DOHH2 (cell line): ENCODE data around the gene KLK14.

Experiments used
- H3F3A ChIP-seq: fragments of 200-600 bp; sonication (generic), shearing (Covaris generic); 2 replicates; pipeline ENCODE4 v1.6.0; 2016; ENCODE audit warnings: antibody characterized with exemption, mild to moderate bottlenecking; ENCODE audit not compliant: control insufficient read depth, insufficient read depth
- H3K27ac ChIP-seq: fragments of 200-600 bp; sonication (generic); 2 replicates; pipeline ENCODE4 v1.5.1; 2014; ENCODE audit warnings: low read depth, mild to moderate bottlenecking, low read length, moderate library complexity
- H3K27me3 ChIP-seq: fragments of 200-600 bp; sonication (generic); 2 replicates; pipeline ENCODE4 v1.6.1; 2014; ENCODE audit warnings: mild to moderate bottlenecking, low read length, mixed read lengths; ENCODE audit not compliant: control insufficient read depth
- H3K36me3 ChIP-seq: fragments of 200-600 bp; sonication (generic); 2 replicates; pipeline ENCODE4 v1.6.1; 2014; ENCODE audit warnings: mild to moderate bottlenecking, low read length, moderate library complexity, mixed read lengths; ENCODE audit not compliant: control insufficient read depth
- H3K4me1 ChIP-seq: fragments of 200-600 bp; sonication (generic); 2 replicates; pipeline ENCODE4 v1.6.1; 2014; ENCODE audit warnings: mild to moderate bottlenecking, low read length, mixed read lengths; ENCODE audit not compliant: control insufficient read depth
- H3K4me2 ChIP-seq: fragments of 200-600 bp; sonication (generic); 2 replicates; pipeline ENCODE4 v1.6.0; 2014; ENCODE audit warnings: mild to moderate bottlenecking, low read length, moderate library complexity
- H3K4me3 ChIP-seq: fragments of 200-600 bp; sonication (generic); 2 replicates; pipeline ENCODE4 v1.5.1; 2014; ENCODE audit warnings: mild to moderate bottlenecking, low read length, mixed read lengths
- H3K79me2 ChIP-seq: fragments of 200-600 bp; sonication (generic); 2 replicates; pipeline ENCODE4 v1.6.1; 2014; ENCODE audit warnings: mild to moderate bottlenecking, low read length, mixed read lengths; ENCODE audit not compliant: control insufficient read depth
- H3K9me2 ChIP-seq: fragments of 200-600 bp; sonication (generic); replicated peaks from 2 replicates; pipeline ENCODE4 v1.6.1; 2014; ENCODE audit warnings: mild to moderate bottlenecking, low read length, mixed read lengths; ENCODE audit not compliant: control insufficient read depth
- H3K9me3 ChIP-seq: fragments of 200-600 bp; sonication (generic); 2 replicates; pipeline ENCODE4 v1.6.1; 2014; ENCODE audit warnings: antibody characterized with exemption, low read length, mixed read lengths; ENCODE audit not compliant: control insufficient read depth, insufficient read depth
- H4K20me1 ChIP-seq: fragments of 200-600 bp; sonication (generic); 2 replicates; pipeline ENCODE4 v1.6.0; 2014; ENCODE audit warnings: low read depth, mild to moderate bottlenecking, antibody characterized with exemption, low read length, moderate library complexity; ENCODE audit not compliant: control insufficient read depth, insufficient read depth
- CTCF ChIP-seq: fragments of 200-600 bp; sonication (generic); IDR thresholded peaks from one replicate; pipeline ENCODE4 v1.5.1; 2014; ENCODE audit warnings: antibody characterized with exemption, mild to moderate bottlenecking, low read depth, low read length; ENCODE audit not compliant: poor library complexity, severe bottlenecking
- EZH2phosphoT487 ChIP-seq: fragments of 200-600 bp; sonication (generic); IDR thresholded peaks from 2 replicates; pipeline ENCODE4 v1.6.1; 2017; ENCODE audit warnings: borderline replicate concordance, mild to moderate bottlenecking, antibody characterized with exemption, low read length, moderate library complexity, mixed read lengths

The KLK14 gene

DNA sequence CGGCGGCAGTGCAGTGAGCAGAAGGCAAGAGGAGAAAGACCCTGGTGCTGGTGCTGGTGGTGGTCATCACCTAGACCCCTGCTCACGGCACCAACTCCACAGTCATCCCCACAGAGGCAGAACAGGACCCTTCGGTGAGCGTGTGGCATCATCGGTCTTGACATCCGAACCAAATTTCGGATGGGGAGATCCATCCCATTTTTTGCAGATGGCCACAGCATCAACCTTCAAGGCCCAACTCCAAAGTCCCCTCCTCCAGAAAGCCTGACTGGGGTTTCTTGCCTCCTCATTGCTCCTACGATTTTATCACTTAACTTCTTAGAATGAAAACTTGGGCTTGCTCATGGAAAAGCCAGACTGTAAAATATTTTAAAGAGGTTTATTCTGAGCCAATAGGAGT is 39.2 kb downstream of the KLK14 start:
- H3K9me2 ChIP-seq = no peaks in the 10 kb centered on the region
- no peak overlapping the region for H3K4me3 ChIP-seq
- H3K4me1 ChIP-seq = no peaks in the 10 kb centered on the region
- H3K9me3 ChIP-seq = no peaks in the 10 kb centered on the region
- no peaks in the 10 kb centered on the region for H4K20me1 ChIP-seq
- TF ChIP-seq CTCF = no peak
- TF ChIP-seq EZH2phosphoT487 = no peak
- H3K27ac ChIP-seq = no peak overlapping the region
- H3K79me2 ChIP-seq = no peaks in the 10 kb centered on the region
- no peaks in the 10 kb centered on the region for H3K27me3 ChIP-seq
- no peaks in the 10 kb centered on the region for H3F3A ChIP-seq
- H3K36me3 ChIP-seq = no peaks in the 10 kb centered on the region
- H3K4me2 ChIP-seq = no peak overlapping the region

- H3K36me3 ChIP-seq = no peaks in the 10 kb centered on the region
- H3K9me2 ChIP-seq = no peaks in the 10 kb centered on the region
- H3K27me3 ChIP-seq = no peaks in the 10 kb centered on the region
- no peak overlapping the region for H3K4me3 ChIP-seq
- H4K20me1 ChIP-seq = no peaks in the 10 kb centered on the region
- no peaks in the 10 kb centered on the region for H3K79me2 ChIP-seq
- no peaks in the 10 kb centered on the region for H3K9me3 ChIP-seq
- no peak for TF ChIP-seq CTCF
- no peak for TF ChIP-seq EZH2phosphoT487
- H3K4me1 ChIP-seq = no peaks in the 10 kb centered on the region
- H3K4me2 ChIP-seq = no peak overlapping the region
- H3K27ac ChIP-seq = no peak overlapping the region
- H3F3A ChIP-seq = no peaks in the 10 kb centered on the region
Observed at GRCh38 chr19:51040151-51040550, 42.5 kb downstream of the KLK14 start.

- no peaks in the 10 kb centered on the region for H3K27me3 ChIP-seq
- no peak overlapping the region for H3K4me3 ChIP-seq
- no peaks in the 10 kb centered on the region for H4K20me1 ChIP-seq
- no peaks in the 10 kb centered on the region for H3K79me2 ChIP-seq
- H3K4me2 ChIP-seq = no peak overlapping the region
- no peak for TF ChIP-seq CTCF
- no peak for TF ChIP-seq EZH2phosphoT487
- no peaks in the 10 kb centered on the region for H3F3A ChIP-seq
- no peaks in the 10 kb centered on the region for H3K4me1 ChIP-seq
- H3K36me3 ChIP-seq = no peaks in the 10 kb centered on the region
- H3K9me3 ChIP-seq = no peaks in the 10 kb centered on the region
- no peaks in the 10 kb centered on the region for H3K9me2 ChIP-seq
- H3K27ac ChIP-seq = no peak overlapping the region
Observed at GRCh38 chr19:51036519-51036918, 46.2 kb downstream of the KLK14 start.

DNA sequence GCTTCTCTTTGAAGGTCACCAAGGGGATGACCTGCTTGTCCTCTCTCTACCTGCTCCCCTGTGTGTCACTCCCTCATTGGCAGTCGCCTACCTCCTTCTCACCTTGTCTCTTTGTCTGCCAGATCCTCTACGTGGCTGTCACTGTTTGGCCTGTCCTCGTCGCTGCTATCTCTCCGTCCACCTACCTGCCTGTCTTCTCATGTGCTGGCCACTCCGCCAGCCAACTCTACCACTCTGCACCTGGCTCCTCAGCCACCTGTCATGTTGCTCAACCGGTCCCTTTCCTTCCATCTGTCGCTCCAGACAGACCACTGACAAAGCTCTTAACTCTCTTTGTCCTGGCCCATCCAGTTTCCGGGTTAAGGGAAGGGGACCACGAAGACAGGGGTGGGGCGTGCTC is 48.0 kb downstream of the KLK14 start, which contains the start of gene KLK12:
Gene KLK12 (minus strand): TSS at position 299 of the 400 bp plus-strand sequence. CDS start 381 bp downstream, outside the sequence.
- no peak within 1 kb of the TSS for H3K27ac ChIP-seq
- no peaks in the 10 kb centered on the region for H3K36me3 ChIP-seq
- H3K4me2 ChIP-seq = no peak within 1 kb of the TSS
- H3K9me3 ChIP-seq = no peaks in the 10 kb centered on the region
- H3K4me3 ChIP-seq = no peak within 1 kb of the TSS
- H3K79me2 ChIP-seq = no peaks in the 10 kb centered on the region
- no peaks in the 10 kb centered on the region for H3K27me3 ChIP-seq
- no peaks in the 10 kb centered on the region for H3K4me1 ChIP-seq
- no peaks in the 10 kb centered on the region for H3F3A ChIP-seq
- H4K20me1 ChIP-seq = no peaks in the 10 kb centered on the region
- H3K9me2 ChIP-seq = no peaks in the 10 kb centered on the region
- TF ChIP-seq CTCF = no peak
- TF ChIP-seq EZH2phosphoT487 = no peak
